ENCODE data around the gene ZNF705A.
"Not testable (repeated sequence)": the region's sequence is repeated elsewhere in the genome, so short reads cannot be mapped to it uniquely, and the experiment has no call there.

DNA sequence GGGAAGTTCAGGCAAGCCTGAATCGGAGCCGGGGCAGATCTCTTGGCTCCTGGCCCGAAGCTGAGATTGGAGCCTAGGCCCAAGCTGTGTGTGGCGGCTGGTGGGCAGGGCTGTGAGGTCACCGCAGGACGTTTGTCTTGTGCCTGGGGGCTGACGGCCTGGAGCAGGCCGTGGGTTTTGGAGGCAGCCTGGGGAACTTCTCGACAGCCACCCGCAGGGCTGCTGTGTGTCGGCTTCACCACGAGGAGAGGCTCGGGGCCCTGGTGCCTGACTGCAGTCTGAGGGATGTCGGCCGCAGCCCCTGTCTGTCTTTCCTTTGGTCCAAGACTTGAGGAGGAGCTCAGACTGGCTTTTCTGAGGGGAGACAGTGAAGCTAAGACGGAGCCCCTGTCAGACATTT lies 65.5 kb downstream of the ZNF705A start:
- TF ChIP-seq, protein P1, sequence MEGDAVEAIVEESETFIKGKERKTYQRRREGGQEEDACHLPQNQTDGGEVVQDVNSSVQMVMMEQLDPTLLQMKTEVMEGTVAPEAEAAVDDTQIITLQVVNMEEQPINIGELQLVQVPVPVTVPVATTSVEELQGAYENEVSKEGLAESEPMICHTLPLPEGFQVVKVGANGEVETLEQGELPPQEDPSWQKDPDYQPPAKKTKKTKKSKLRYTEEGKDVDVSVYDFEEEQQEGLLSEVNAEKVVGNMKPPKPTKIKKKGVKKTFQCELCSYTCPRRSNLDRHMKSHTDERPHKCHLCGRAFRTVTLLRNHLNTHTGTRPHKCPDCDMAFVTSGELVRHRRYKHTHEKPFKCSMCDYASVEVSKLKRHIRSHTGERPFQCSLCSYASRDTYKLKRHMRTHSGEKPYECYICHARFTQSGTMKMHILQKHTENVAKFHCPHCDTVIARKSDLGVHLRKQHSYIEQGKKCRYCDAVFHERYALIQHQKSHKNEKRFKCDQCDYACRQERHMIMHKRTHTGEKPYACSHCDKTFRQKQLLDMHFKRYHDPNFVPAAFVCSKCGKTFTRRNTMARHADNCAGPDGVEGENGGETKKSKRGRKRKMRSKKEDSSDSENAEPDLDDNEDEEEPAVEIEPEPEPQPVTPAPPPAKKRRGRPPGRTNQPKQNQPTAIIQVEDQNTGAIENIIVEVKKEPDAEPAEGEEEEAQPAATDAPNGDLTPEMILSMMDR (IDR thresholded peaks at IDR 0.05) = not testable (repeated sequence)
- not testable (repeated sequence) for TF ChIP-seq ZFX (IDR thresholded peaks at IDR 0.05; ENCODE audit: borderline replicate concordance)
